ENCODE data around the gene DNMT3A.

Gene DNMT3A

GRCh38 chr2:25326326-25327013 lies 15.3 kb downstream of the DNMT3A start:
- no peak for TF ChIP-seq CTCF (IDR thresholded peaks at IDR 0.05; ENCODE audit: low read depth, low read length)
- DNase-seq (ENCODE audit: extremely low read depth, low read depth) = no peak

- DNase-seq (ENCODE audit: extremely low read depth, low read depth) = no peak
Observed at GRCh38 chr2:25324905-25325592, 16.7 kb downstream of the DNMT3A start.

GRCh38 chr2:25324251-25324650 lies 17.5 kb downstream of the DNMT3A start:
- TF ChIP-seq CTCF (IDR thresholded peaks at IDR 0.05; ENCODE audit: low read depth, low read length) = no peak
- DNase-seq (ENCODE audit: extremely low read depth, low read depth) = no peak

More at GRCh38 chr2:25324905-25325592, 16.7 kb downstream of the DNMT3A start:
- TF ChIP-seq CTCF (IDR thresholded peaks at IDR 0.05; ENCODE audit: low read depth, low read length) = no peak

- no peak for TF ChIP-seq CTCF (IDR thresholded peaks at IDR 0.05; ENCODE audit: low read depth, low read length)
- no peak for DNase-seq (ENCODE audit: extremely low read depth, low read depth)
Observed at GRCh38 chr2:25323610-25324189, 18.0 kb downstream of the DNMT3A start.

- no peak for TF ChIP-seq CTCF (IDR thresholded peaks at IDR 0.05; ENCODE audit: low read depth, low read length)
- DNase-seq (ENCODE audit: extremely low read depth, low read depth) = no peak
Observed at GRCh38 chr2:25323042-25323514, 18.6 kb downstream of the DNMT3A start.

GRCh38 chr2:25322312-25322711 lies 19.4 kb downstream of the DNMT3A start:
- TF ChIP-seq CTCF (IDR thresholded peaks at IDR 0.05; ENCODE audit: low read depth, low read length) = no peak
- DNase-seq (ENCODE audit: extremely low read depth, low read depth) = no peak

GRCh38 chr2:25320077-25320476 lies 21.6 kb downstream of the DNMT3A start:
- no peak for DNase-seq (ENCODE audit: extremely low read depth, low read depth)
- no peak for TF ChIP-seq CTCF (IDR thresholded peaks at IDR 0.05; ENCODE audit: low read depth, low read length)

Data from AG09319 (cell line).